ENCODE results near the gene CHP2. TPM values are rescaled to one million over a fixed set of nuclear protein-coding genes. Genes with fewer than 3 reads are reported as not detected.
"Not testable (repeated sequence)": the region's sequence is repeated elsewhere in the genome, so short reads cannot be mapped to it uniquely, and the experiment has no call there.

Gene CHP2
- total RNA-seq = 100 to 1,000 TPM; 171 to 227 TPM
- long read RNA-seq, transcript CHP2-201 (7 exons, 2,382 nt) = major isoform, 991 of 1,089 reads
- long read RNA-seq, partial matches to known transcripts = 60 of 1,089 reads
- long read RNA-seq, other reads (novel, unspliced or antisense) = 38 of 1,089 reads

DNA sequence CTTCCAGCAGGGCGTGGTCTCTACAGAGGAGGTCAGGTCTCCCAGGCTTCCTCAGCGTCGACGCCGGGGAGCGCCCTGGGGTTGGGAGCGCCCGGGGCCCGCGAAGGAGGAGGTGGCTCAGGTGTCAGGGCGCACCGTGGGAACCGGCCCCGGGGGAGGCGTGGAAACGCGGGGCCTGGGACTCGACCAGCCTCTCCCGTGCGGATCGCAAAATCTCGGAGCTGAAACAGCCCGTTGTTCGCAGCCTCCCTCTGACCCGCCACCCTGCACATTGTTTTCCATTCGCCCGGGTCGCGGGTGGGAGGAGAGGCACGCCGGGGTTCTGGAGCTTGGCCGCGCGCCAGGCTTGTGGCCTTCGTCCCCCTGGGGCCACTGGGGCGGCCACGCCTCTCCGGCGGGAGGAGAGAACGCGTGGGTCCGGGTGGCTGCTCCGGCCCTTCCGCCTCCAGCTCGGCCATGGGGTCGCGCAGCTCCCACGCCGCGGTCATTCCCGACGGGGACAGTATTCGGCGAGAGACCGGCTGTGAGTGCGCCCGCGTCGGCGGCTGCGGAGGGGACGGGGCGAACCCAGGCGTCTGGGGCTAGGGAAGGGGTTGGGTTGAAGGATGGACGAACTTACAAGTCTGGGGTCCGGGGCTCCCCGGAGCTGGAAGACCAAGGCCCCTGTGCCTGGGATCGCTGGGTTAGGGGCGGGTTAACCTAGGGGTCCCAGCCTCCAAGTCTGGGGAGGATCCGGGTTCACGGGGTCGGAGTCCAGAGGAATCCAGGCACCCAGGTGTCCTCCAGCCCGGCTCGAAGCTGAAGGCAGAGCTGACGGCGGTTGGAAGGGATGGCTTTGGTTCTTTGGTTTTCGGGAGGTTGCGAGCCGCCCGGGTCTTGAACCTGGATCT lies at the start of gene CHP2:
Gene CHP2 (plus strand): TSS at position 433 of the 890 bp plus-strand sequence. CDS start 24 bp downstream, at position 457.
- peak; percentile 92 for ATAC-seq

GRCh38 chr16:23705517-23705902 lies 49.3 kb upstream of the CHP2 start:
- DNase-seq (no peak), ATAC-seq (no peak)
- intact Hi-C loops (cut with DNase I, micrococcal nuclease) = no loop called here

More for the DNA sequence above, at the start of gene CHP2:
- intact Hi-C loops (cut with DNase I, micrococcal nuclease) = no loop called here
- DNase-seq = peak; percentile 85

GRCh38 chr16:23706439-23706838 lies 48.4 kb upstream of the CHP2 start:
- intact Hi-C loops (cut with DNase I, micrococcal nuclease) = no loop called here
- DNase-seq (no peak), ATAC-seq (no peak)

DNA sequence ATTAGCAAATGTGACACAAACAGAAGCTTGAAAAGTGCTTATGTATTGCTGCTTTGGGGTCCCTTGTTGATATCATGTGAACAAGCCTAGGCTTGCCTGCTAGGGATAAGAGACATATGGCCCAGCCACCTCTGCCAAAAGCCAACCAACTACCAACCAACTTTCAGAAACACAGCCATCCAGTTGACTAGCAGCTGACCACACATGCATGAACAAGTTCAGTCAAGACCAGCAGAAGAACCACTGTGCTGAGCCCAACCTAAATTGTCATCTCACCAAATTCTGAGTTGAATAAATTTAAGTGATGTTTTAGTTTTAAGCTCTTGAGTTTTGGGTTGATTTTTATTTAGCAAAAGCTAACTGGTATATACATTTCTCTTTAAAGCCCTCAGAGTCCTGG lies 45.3 kb upstream of the CHP2 start:
- ATAC-seq (no peak), DNase-seq (no peak)
- intact Hi-C loops (cut with DNase I, micrococcal nuclease) = no loop called here

DNA sequence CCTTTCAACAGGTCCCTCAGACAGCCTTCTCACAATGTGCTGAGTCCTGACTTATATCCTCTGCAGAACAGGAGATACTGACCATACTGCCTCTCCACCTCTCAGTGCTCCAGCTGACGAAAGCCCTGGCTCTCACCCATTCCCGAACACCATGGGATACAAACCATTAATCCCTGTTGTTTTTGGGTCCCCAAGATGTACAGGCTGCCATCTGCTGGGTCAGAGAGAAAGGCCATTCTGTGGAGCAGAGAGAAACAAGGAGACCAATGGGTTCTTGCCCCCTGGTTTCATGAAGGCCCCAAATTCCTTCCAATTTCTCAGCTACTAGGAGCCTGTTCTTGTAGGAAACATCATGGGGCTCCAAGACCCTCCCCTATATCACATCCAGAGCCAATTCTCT lies 44.8 kb upstream of the CHP2 start:
- ATAC-seq = no peak
- DNase-seq = peak in 1 of 2 donors; percentile 10
- intact Hi-C loops (cut with DNase I, micrococcal nuclease) = no loop called here

GRCh38 chr16:23710504-23710903 lies 44.3 kb upstream of the CHP2 start:
- intact Hi-C loops (cut with DNase I, micrococcal nuclease) = no loop called here
- DNase-seq (no peak), ATAC-seq (no peak)

GRCh38 chr16:23711785-23712184 lies 43.0 kb upstream of the CHP2 start:
- DNase-seq (peak; percentile 75 to 82), ATAC-seq (peak; percentile 85)
- intact Hi-C loops (cut with DNase I, micrococcal nuclease) = no loop called here

DNA sequence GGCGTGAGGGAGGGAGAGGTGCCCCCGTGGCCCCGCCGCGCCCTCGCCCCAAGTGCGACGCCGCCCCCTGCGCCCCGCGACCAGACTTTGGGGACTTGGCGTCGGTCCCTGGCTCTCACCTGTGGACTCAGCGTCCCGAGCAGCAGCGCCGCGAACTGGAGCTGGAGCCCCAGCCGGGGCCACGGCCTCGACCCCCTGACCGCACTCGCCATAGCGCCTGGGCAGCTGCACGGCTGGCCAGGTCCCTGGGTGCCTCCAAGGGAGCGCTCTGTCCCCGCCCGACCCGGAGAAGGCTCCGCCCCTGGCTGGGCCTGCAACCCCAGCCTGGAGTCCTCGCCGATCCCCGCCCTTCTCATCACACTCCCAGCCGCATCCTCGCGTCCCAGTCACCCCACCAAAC lies 41.9 kb upstream of the CHP2 start, which contains the start of gene ERN2:
Gene ERN2 (minus strand): TSS at position 247 of the 400 bp plus-strand sequence. CDS start 35 bp downstream, at position 212.
- intact Hi-C loops (cut with DNase I, micrococcal nuclease) = no loop called here
- ATAC-seq (peak; percentile 84), DNase-seq (peak; percentile 84 to 85)

DNA sequence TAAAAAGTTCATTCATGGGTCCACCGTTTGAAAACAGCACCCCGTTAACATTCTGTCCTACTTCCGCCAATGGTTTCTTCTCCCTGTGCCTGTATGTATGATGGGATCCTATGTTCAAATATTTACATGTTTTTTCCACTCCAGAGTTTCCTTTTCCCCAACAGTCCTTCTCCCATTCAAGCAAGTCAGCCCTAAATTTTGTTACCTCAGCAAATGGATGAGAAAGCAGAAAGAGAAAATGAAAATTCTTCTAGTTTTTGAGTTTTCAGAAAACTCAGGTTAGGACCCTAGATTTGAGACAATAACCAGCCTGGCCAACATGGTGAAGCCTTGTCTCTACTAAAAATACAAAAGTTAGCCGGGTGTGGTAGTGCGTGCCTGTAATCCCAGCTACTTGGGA lies 38.3 kb upstream of the CHP2 start:
- ATAC-seq = no peak
- DNase-seq = no peak
- intact Hi-C loops (cut with DNase I, micrococcal nuclease) = no loop called here

DNA sequence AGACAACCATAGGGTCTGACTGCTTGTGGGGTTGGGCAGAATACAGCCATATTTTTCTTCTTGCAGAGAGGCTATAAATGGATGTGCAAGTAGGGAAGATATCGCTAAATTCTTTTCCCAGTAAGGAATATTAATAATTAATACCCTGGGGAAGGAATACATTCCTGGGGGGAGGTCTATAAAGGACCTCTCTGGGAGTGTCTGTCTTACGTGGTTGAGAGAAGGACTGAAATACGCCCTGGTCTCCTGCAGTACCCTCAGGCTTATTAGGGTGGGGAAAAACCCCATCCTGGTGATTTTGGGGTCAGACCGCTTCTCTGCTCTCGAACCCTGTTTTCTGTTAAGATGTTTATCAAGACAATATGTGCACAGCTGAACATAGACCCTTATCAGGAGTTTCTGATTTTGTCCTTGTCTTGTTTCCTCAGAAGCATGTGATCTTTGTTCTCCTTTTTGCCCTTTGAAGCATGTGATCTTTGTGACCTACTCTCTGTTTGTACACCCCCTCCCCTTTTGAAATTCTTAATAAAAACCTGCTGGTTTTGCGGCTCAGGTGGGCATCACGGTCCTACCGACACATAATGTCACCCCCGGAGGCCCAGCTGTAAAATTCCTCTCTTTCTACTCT lies 32.1 kb upstream of the CHP2 start:
- ATAC-seq; intact Hi-C loops (cut with DNase I, micrococcal nuclease); DNase-seq: not testable (repeated sequence)

- intact Hi-C loops (cut with DNase I, micrococcal nuclease) = no loop called here
- ATAC-seq = no peak
- DNase-seq = no peak
Measured at GRCh38 chr16:23724096-23724784, 30.6 kb upstream of the CHP2 start.

DNA sequence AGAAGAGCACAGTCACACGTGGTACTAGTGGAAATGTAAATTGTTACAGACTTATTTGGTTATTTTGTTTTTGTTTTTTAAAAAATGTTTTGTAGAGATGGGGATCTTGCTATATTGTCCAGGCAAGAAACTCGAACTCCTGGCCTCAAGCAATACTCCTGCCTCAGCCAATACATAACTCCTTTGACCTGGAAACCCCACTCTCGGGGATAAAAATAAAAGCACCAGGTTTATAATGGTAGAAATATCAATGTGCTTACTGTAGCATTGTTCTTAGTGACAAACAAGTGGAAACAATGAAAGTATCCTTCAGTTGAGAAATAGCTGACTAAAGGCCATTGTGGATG lies 30.1 kb upstream of the CHP2 start:
- DNase-seq = no peak
- intact Hi-C loops (cut with DNase I, micrococcal nuclease) = no loop called here
- ATAC-seq = no peak

- intact Hi-C loops (cut with DNase I, micrococcal nuclease) = no loop called here
- DNase-seq (no peak), ATAC-seq (no peak)
Measured at GRCh38 chr16:23726710-23727109, 28.1 kb upstream of the CHP2 start.

- intact Hi-C loops (cut with DNase I, micrococcal nuclease) = no loop called here
- ATAC-seq (peak; percentile 1), DNase-seq (no peak)
Measured at GRCh38 chr16:23728112-23728477, 26.7 kb upstream of the CHP2 start.

DNA sequence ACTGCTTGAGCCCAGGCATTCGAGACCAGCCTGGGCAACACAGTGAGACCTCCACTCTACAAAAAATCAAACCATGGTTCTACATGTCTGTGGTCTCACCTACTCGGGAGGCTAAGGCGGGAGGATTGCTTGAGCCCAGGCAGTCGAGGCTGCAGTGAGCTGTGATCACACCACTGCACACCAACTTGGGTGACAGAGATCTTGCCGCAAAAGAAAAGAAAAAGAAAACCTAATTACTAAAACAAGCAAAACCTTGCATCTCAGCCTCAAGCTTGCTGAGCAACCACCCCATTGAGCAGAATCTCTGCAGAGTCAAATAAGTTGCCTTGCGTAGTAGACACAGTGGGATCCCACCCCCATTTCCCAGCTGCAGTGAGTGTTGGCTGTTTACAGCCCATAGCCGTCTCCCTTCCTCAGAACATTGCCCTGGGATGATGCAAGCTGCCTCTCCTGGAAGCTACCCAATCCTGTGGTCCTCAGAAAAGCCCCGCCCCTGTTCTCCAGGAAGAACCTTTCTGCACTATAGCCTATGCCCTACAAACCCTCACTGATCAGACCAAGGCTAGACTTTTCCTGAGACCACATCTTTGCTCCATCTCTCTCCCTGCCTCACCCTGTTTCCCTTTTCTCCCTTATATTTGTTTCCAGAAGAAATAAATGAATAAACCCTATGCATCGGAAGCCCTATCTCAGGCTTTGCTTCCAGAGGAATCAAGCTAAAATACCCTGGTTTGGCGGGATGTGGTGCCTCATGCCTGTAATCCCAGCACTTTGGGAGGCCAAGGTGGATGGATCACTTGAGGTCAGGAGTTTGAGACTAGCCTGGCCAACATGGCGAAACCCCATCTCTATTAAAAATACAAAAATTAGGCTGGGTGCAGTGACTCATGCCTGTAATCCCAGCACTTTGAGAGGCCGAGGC lies 25.1 kb upstream of the CHP2 start:
- intact Hi-C loops (cut with DNase I, micrococcal nuclease) = no loop called here
- peak; percentile 96 for ATAC-seq
- DNase-seq = peak; percentile 65 to 88

DNA sequence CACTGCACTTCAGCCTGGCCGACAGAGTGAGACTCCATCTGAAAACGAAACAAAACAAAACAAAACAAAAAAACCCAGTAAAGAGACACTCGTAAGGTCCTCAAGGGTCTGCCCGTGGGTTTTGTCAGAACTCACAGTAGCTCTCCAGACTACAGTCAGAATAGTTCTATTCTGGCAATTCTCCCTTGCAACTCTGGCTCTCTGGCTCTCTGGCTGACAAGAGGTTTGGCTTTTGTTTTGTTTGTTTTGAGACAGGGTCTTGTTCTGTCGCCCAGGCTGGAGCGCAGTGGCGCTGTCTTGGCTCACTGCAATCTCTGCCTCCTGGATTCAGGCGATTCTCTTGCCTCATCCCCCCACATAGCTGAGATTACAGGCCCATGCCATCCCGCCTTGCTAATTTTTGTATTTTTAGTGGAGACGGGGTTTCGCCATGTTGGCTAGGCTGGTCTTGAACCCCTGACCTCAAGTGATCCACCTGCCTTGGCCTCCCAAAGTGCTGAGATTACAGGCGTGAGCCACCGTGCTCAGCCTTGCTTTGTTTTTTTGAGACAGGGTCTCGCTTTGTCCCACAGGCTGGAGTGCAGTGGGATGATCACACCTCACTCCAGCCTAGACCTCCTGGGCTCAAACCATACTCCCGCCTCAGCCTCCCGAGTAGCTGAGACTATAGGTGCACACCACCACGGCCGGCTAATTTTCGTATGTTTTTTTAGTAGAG lies 20.5 kb upstream of the CHP2 start:
- no peak for ATAC-seq
- intact Hi-C loops (cut with DNase I, micrococcal nuclease) = no loop called here
- no peak for DNase-seq

DNA sequence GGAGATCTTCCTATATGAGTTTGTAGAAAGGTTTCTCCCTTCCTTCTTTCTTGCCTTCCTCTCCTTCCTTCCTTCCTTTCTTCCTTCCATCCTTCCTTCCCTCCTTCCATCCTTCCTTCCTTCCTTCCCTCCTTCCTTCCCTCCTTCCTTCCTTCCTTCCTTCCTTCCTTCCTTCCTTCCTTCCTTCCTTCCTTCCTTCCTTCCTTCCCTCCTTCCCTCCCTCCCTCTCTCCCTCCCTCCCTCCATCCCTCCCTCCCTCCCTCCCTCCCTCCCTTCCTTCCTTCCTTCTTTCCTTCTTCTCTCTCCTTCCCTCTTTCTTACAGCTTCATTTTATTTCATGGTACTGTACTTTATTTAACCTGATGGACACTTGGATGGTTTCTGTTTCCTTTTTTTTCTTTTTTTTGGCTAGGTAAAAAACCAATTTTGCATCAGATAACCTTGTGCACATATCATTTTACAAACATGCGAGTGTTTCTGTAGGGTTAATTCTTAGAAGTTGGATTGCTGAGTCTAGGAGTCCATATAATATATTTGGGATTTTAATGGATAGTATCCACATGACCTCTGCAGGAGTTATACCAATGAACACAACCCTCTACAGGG lies 17.3 kb upstream of the CHP2 start:
- intact Hi-C loops (cut with DNase I, micrococcal nuclease); ATAC-seq; DNase-seq: not testable (repeated sequence)
